ENCODE data around the gene LIN37.
A peak's percentile ranks its signal among the peaks of the same experiment; 100 is the strongest.

The LIN37 gene, protein sequence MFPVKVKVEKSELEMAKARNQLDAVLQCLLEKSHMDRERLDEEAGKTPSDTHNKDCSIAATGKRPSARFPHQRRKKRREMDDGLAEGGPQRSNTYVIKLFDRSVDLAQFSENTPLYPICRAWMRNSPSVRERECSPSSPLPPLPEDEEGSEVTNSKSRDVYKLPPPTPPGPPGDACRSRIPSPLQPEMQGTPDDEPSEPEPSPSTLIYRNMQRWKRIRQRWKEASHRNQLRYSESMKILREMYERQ

DNA sequence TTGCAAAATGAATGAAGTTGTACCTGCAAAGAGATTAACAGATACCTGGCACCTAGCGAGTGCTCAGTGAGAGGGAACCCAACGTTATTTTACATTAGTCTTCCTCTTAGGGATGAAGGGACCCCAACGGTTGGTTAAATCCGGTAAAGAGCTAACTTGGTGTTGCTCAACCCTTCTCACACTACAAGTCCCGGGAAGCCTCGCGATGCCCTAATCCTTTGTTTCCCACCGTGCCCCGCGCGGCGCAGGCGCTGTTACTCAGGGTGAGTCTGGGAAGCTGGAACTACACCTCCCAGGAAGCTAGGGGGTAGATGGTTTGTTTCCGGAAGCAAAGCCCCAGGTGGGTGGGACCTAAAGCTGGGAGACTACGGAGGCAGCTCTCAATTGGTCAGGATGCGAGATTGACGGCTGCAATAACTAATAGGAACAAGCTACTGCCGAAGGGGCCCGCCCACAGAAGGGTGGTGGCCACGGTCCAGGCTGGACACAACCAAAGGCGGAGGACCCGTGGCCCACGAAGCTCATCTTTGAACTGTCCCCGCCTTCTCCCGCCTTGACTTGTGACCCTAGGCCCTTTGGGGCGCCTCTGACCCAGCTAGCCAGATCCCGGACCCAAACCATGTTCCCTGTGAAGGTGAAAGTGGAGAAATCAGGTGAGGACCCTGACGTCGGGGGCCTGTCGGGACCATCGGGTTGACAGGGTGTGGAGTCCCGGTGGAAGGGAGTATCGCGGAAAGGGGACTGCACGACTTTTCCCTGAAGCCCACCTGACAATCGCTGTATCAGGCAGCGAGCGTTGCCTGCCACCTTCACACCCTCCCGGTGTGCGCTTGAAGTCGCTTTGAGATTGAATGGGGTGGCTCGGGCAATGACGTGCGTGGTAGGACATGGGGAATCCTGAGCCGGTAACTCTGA lies at the start of gene LIN37:
Gene LIN37, plus strand, starts transcription at position 471 of the 915 bp plus-strand sequence. Its CDS starts 149 bp downstream, at position 620.
- peak; percentile 92 to 96 for DNase-seq (ENCODE audit: low read depth in 2 of 2)

DNA sequence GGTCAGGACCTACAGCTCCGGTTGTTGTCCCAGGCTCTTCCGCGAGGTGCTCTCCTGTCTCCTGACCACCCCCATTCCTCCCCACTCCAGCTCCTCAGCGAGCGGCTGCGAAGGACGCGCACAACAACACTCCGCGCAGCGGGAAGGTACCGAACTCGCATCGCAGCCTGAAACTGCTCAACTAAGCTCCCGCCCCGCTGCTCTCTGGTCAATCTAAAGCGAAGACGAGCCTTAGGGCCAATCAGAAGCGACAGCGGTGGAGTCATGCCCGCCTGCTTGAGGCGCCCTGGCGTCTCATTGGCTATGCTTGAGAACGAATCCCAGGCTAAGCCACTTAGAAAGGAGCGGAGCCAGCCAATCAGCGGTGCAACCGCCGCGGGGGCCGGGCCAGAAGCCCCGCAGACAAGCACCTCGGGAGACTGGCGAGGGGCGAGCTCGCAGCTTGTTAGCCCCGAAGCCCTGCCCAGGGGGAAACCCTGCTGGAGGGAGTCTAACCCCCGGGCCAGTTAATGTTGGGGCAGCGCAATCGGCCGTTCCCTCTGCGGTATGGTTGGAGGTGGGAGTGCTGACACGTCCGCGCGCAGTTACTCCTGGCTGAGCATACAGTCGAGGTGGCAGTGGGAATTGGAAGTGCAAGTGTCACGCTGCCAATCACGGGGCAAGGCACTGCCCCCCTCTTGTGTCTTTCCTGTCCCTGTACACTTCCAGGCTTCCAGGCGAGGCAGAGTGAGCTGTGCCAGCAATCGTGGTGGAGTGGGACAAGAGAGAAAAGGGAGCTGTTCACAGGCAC lies 46.0 kb upstream of the LIN37 start:
- peak; percentile 82 to 87 for DNase-seq (ENCODE audit: low read depth in 2 of 2)

GRCh38 chr19:35703343-35703742 lies 45.0 kb upstream of the LIN37 start:
- DNase-seq (ENCODE audit: low read depth in 2 of 2), result no peak

DNA sequence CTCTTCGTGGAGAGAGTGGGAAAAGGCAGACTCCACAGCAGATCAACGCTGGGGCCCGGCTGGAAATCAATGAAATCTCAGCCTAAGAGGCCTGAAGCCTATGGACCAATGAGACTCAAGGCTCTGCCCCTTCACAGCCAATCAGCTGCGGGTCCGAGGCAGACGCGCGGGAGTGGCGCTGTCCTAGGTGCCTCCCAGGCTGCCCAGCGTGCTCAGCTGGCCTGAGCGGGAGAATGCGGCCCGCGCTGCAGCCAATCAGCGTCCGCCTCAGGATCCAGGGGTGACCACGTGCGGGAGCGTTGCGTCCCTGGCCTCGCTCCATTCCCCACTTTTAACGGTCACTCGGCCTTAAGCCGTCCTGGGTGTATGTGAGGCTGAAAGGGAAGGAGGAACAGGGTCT lies 44.2 kb upstream of the LIN37 start, which contains the start of gene ZBTB32:
Gene ZBTB32, plus strand, starts transcription at position 341 of the 400 bp plus-strand sequence. CDS start 10,069 bp downstream, outside the sequence.
- DNase-seq (ENCODE audit: low read depth in 2 of 2), result no peak

DNA sequence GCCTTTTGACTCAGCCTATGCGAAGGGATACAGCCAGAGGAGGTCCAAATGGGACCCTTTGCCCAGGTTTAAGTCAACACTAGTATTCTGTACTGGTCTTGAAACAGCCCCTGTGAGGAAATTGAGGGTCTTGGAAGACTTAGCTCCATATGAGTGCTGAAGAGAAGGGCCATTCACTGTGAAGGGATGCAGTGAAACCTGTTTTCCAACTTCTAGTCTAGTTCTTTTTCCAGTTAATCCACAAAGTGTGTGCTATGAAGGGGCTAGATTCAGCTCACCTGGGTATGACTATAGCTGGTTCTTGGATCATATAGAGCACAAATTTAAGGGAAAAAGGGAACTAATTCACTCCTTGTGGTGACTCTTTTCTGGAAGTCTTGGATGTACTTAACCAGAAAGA lies 40.0 kb upstream of the LIN37 start:
- no peak for DNase-seq (ENCODE audit: low read depth in 2 of 2)

DNA sequence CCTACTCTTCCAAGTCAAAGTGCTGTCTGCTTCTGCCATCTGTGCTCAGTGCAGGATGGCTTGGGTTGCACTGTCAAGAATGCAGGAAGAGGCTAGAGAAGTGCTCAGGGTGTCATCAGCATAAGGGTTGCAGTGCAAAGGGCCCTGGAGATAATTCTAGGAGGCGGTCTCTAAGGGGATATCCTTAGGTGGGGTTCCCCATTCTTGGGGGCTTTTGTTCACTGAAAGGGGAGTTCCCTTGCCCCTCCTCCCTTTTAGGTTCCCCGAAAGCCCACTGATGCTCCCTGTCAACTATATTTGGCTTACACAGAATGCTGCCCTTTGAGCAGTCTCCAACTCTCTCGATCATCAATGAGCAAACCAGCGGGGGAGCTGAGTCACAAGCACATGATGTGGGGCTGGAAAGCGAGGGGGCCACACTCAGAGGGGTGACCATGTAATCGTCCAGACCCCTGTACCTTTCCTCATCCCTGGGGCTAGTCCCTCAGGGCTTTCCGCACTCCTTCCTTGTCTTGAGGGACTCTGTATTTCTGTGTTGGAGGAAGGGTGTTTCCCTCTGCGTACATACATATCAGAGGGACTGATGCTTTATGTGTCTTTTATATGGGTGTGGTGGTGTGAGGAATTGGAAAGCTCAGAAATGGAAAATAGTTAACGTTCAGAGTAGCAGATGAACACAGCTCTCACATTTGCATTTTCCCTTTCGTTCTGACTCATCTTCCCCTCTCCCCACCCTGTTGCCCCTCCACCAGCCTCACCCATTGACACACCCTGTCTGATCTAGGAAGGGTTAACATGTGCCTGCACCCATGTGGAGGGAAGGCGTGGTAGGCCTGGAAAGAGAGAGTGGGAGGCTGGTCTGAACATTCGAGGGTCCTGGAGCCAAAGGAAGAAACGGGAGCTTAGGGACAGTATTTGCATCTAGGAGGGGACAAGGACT lies 37.3 kb upstream of the LIN37 start:
- peak; percentile 37 to 48 for DNase-seq (ENCODE audit: low read depth in 2 of 2)

- DNase-seq (ENCODE audit: low read depth in 2 of 2), result peak in 1 of 2 donors; percentile 55
These were observed 35.5 kb upstream of the LIN37 start for GRCh38 chr19:35712567-35713505.

DNA sequence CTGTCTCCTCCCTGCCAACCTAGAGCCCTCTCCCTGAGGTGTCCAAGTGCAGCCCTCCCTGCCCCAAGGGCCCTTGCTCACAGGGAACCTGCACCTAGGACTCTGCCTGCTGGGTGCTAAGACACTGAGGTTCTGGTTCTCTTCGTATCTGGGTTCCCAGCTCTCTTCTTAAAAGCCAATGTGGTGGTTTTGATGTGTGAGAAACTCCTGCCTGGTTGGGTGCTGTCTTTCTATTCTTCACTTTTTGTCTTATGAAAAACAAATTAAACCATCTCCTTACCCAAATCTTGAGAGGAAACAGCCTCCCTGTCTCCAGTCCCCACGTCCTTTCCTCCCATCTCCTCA lies 34.9 kb upstream of the LIN37 start:
- DNase-seq (ENCODE audit: low read depth in 2 of 2), result no peak

- no peak for DNase-seq (ENCODE audit: low read depth in 2 of 2)
These were observed 34.4 kb upstream of the LIN37 start for GRCh38 chr19:35713904-35714495.

DNA sequence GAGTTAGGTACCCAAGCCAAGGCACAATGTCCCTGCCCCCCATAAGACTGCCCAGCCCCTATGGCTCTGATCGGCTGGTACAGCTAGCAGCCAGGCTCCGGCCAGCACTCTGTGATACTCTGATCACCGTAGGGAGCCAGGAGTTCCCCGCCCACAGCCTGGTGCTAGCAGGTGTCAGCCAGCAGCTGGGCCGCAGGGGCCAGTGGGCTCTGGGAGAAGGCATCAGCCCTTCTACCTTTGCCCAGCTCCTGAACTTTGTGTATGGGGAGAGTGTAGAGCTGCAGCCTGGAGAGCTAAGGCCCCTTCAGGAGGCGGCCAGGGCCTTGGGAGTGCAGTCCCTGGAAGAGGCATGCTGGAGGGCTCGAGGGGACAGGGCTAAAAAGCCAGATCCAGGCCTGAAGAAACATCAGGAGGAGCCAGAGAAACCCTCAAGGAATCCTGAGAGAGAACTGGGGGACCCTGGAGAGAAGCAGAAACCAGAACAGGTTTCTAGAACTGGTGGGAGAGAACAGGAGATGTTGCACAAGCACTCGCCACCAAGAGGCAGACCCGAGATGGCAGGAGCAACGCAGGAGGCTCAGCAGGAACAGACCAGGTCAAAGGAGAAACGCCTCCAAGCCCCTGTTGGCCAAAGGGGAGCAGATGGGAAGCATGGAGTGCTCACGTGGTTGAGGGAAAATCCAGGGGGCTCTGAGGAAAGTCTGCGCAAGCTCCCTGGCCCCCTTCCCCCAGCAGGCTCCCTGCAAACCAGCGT lies 33.6 kb upstream of the LIN37 start:
- DNase-seq (ENCODE audit: low read depth in 2 of 2), result no peak

GRCh38 chr19:35715355-35715809 lies 33.0 kb upstream of the LIN37 start:
- no peak for DNase-seq (ENCODE audit: low read depth in 2 of 2)

DNA sequence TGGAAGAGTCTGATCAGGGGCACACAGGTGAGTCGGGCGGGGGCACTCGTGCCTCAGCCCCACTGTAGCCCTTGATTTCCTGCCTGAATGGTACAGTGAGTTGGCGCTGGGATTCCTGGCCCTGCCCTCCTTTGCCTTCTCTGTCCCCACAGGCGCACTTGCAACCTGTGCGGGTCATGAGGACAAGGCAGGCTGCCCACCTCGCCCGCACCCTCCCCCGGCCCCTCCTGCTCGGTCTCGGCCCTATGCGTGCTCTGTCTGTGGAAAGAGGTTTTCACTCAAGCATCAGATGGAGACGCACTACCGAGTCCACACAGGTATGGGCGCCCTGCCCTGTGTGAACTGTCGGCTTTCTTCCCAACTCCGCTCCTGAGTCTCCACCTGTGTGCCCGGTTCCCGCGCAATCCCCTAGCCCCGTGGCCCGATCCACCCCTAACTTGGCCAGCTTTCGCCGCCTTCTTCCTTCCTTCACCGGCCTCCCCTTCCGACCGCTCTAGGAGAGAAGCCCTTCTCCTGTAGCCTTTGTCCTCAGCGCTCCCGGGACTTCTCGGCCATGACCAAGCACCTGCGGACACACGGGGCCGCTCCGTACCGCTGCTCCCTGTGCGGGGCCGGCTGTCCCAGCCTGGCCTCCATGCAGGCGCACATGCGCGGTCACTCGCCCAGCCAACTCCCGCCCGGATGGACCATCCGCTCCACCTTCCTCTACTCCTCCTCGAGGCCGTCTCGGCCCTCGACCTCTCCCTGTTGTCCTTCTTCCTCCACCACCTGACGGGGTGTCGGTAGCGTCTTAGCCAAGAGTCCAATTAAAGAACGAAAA lies 32.2 kb upstream of the LIN37 start:
- no peak for DNase-seq (ENCODE audit: low read depth in 2 of 2)

DNA sequence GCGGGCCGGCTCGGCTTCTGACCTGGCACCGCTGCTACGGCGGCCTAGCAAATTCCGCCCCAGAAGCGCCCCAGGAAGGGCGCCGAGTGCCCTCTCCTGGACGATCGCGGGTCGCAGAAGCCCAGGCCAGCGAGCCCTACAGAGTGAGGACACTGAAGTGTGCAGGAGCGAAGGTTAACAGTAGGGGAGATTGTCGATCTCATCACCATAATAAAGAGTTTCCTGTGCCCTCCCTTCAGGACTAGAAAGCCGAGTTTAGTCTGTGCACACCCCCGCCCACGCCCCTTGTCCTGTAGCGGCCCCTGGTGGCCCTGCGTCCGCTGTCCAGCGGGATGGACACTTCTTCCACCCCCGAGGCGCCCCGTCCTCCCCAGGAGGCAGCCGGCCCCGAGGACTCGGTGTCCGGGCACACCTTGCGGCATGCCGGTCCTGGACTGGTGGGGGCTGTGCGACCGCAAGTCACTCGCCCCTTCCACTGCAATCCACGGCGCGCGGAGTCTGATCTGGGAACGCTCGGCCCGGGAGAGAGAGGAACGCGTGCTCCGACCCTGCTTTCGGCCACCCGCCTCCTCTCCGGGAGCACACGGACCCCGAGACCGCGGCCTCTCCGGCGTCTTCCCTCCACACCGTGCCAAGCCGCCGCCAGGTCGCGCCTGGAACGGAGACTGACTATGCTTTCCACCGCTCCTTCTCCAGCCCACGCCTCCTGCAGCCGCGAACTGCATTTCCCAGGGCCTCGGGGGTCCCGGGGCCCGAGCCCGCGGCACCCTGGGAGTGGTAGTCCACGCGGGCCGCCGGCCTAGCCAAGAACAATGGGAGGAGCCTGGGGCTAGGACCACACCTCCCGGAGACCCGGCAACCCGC lies 31.3 kb upstream of the LIN37 start:
- peak; percentile 93 to 94 for DNase-seq (ENCODE audit: low read depth in 2 of 2)

- no peak for DNase-seq (ENCODE audit: low read depth in 2 of 2)
These were observed 30.6 kb upstream of the LIN37 start, which contains the start of gene KMT2B for GRCh38 chr19:35717665-35718344. Gene KMT2B, plus strand, starts transcription at chr19:35718003. Its CDS starts 16 bp downstream, at chr19:35718019.

DNA sequence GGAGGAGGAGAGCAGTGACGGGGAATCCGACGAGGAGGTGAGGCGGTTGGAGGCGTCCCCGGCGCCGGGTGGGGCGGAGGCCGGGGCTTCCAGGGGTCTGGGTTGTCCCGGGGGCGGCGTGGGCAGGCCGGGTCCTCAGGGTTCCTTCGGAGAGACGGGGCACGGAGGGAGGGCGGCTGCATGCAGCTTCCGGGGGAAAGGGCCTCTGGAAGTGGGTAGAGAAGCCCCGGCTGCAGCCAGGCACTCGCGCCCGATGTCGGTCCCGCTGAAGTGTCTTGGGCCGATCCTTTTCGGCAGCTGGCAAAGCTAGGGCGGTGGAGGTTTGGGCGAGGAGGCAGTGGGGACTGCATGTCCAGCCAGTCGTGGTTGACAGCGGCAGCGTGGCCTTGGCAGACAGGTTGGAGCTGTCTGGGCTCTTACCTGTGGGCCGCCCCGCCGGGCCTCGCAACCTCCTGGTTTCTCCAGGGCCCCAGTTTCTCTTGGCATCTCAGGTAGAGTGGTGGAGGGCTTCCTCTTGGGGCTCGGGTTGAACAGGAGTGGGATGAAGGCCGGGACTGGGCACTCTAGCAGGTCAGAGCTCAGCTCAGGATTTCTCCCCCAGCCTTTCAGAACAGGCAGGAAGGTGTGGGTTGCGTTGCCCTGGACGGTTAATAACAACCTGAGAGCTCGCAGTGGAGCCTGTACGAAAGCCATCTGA lies 29.9 kb upstream of the LIN37 start:
- DNase-seq (ENCODE audit: low read depth in 2 of 2), result peak; percentile 43 to 52
